ENCODE measurements around the gene DUS3L. TPM values are rescaled to one million over a fixed set of nuclear protein-coding genes. Genes with fewer than 3 reads are reported as not detected.
"Not testable (repeated sequence)": the region's sequence is repeated elsewhere in the genome, so short reads cannot be mapped to it uniquely, and the experiment has no call there.

DUS3L gene
- polyA plus RNA-seq, 4 donors = 19.5 to 33.1 (median 24.3) TPM

GRCh38 chr19:5780916-5781315, 10.0 kb downstream of the DUS3L start:
- DNase-seq (ENCODE audit: low read depth in 4 of 4, low spot score in 3 of 4) = not testable (repeated sequence)

DNA sequence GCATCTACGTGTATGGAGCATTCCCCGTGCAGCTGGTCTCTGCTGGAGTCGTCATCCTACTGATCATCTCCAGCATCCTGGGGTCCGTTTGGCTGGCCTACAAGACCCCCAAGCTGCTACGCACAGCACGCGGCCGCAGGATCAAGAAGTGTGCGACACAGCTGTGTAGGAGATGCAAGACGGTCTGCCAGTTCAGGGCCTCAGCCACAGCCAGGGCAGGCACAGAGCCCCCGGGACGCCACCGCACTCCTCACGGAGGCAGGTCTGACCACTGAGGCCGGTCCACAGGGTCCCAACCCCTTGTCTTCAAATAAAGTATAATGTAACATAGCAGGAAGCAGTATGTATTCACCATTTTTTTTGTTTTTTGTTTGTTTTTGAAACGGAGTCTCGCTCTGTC, 12.6 kb downstream of the DUS3L start:
- DNase-seq (ENCODE audit: low read depth in 4 of 4, low spot score in 3 of 4) = no peak

DNA sequence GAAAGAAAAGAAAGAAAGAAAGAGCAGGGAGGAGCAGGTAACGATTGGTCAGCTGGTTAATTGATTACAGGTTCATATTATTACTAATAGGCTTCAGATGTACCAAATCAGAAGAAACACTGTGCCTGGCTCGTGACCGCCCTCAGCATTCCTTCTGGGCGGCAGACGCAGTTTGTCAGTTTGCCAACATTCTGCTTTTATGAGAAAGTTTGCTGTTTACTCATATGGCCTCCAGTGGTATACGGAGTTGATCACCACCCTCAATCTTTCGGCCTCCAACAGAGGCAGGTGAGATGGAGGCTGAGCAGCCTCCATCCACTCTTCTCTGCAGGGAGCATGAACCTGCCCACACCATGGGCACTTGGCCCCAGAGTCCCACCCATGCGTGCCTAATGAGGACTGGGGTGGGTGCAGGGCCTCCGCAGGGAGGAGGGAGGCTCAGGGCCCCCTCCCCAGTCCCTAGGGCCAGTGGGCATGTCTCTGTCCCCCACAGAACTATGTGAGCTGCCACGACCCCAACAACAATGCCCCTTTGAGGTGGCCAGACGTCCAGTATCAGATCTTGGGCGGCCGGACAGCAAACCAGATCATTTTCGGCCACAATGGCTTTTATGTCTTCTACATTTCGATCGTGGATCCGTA, 15.2 kb downstream of the DUS3L start:
- no peak for DNase-seq (ENCODE audit: low read depth in 4 of 4, low spot score in 3 of 4)

GRCh38 chr19:5774921-5775320, 16.0 kb downstream of the DUS3L start:
- no peak for DNase-seq (ENCODE audit: low read depth in 4 of 4, low spot score in 3 of 4)

- DNase-seq (ENCODE audit: low read depth in 4 of 4, low spot score in 3 of 4) = no peak
Measured at GRCh38 chr19:5773276-5773675, 17.7 kb downstream of the DUS3L start.

DNA sequence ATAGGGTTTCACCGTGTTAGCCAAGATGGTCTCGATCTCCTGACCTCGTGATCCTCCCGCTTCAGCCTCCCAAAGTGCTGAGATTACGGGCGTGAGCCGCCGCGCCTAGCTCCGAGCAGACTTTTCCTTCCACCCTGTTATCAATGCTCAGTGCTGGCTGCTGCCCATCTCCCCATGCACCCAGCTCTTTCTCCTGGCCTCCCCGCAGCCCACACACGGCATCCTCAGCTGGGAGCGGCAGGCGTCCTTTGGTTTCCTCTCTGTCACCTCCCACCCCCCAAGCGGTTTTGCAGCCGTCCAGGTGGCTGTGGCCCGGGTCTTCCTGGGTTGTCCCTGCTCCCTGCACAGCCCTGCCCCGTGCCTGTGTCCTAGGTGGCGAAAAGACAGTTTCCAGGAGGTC, 18.5 kb downstream of the DUS3L start:
- DNase-seq (ENCODE audit: low read depth in 4 of 4, low spot score in 3 of 4) = no peak

DNA sequence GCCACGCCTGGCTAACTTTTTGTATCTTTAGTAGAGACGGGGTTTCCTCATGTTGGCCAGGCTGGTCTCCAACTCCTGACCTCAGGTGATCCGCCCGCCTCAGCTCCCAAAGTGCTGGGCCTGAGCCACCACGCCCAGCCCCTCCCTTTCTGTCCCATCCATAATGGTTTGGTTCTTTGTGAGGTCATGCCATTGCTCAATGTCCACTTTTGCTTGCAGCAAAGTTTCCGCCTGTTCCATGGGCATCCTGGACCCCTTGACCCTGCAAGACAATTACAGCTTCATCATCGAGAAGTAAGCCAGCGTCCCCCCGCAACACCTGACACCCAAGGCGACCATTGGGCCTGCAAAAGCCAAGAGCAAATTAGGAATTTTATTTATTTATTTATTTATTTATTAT, 23.0 kb downstream of the DUS3L start:
- no peak for DNase-seq (ENCODE audit: low read depth in 4 of 4, low spot score in 3 of 4)

GRCh38 chr19:5765220-5765619, 25.7 kb downstream of the DUS3L start:
- no peak for DNase-seq (ENCODE audit: low read depth in 4 of 4, low spot score in 3 of 4)

DNA sequence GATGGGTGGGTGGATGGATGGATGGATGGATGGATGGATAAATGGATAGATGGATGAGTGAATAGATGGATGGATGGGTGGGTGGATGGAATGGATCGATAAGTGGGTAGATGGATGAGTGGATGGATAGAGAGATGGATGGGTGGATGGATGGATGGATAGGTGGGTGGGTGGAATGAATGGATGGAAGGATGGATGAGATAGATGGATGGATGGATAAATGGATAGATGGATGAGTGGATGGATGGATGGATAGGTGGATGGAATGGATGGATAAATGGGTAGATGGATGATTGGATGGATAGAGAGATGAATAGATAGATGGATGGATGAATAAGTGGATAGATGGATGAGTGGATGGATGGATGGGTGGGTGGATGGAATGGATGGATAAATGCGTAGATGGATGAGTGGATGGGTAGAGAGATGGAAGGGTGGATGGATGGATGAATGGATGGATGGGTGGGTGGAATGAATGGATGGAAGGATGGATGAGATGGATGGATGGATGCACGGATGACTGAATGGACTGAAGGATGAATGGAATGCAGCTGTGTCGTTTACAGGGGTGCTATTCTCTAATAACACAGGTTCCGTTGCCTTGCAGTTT, 28.2 kb downstream of the DUS3L start:
- DNase-seq (ENCODE audit: low read depth in 4 of 4, low spot score in 3 of 4) = no peak

DNA sequence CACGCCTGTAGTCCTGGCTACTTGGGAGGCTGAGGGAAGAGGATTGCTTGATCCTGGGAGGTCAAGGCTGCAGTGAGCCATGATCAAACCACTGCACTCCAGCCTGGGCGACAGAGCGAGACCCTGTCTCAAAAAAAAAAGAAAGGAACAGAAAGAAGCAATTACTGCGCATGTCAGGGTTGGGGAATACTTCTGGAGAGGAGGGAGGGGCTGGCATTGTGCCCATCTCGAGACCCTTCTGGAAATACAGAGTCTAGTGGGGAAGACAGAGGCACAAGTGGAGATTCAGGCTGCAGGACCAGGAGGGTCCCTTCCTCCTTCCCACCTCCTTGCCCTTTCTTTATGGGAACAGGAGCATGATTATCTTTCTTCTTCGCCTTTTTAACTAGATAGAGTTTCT, 37.2 kb downstream of the DUS3L start:
- no peak for DNase-seq (ENCODE audit: low read depth in 4 of 4, low spot score in 3 of 4)

- no peak for DNase-seq (ENCODE audit: low read depth in 4 of 4, low spot score in 3 of 4)
Measured at GRCh38 chr19:5751709-5752108, 39.3 kb downstream of the DUS3L start.

DNA sequence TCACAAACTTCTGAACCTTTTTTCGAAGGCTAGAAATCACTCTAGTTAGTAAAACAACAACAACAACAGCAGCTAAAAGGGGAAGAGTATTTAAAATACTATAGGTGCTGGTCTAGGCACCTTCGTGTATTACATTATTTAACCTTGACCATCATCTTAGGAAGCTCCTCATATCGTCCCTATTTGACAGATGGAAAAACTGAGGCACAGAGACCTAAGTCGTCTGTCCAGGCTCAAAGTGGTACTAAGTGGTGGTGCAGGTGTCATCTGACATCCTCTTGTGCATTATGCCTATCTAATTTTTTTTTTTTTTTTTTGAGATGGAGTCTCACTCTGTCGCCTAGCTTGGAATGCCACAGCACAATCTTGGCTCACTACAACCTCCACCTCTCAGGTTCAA, 41.5 kb downstream of the DUS3L start:
- DNase-seq (ENCODE audit: low read depth in 4 of 4, low spot score in 3 of 4) = no peak

- DNase-seq (ENCODE audit: low read depth in 4 of 4, low spot score in 3 of 4) = not testable (repeated sequence)
Measured at GRCh38 chr19:5748920-5749319, 42.0 kb downstream of the DUS3L start.

GRCh38 chr19:5744999-5745398, 46.0 kb downstream of the DUS3L start:
- DNase-seq (ENCODE audit: low read depth in 4 of 4, low spot score in 3 of 4) = not testable (repeated sequence)

DNA sequence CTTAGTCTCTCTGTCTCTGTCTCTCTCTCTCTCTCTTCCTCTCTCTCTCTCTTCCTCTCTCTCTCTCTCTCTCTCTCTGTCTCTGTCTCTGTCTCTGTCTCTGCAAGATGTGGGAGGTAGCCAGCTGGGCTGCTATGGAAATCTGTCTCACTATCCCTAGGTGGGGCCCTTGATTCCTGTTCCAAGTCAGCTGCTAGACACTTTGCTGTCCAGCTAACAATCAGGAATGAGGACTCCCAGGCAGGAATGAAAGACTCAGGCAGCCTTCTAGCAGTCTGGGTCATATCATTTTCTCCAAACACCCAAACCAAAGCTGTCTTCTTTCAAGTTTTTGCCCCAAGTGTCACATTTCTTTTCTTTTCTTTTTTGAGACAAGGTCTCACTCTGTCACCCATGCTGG, 47.3 kb downstream of the DUS3L start:
- no peak for DNase-seq (ENCODE audit: low read depth in 4 of 4, low spot score in 3 of 4)

GRCh38 chr19:5742051-5742450, 48.9 kb downstream of the DUS3L start:
- no peak for DNase-seq (ENCODE audit: low read depth in 4 of 4, low spot score in 3 of 4)

DNA sequence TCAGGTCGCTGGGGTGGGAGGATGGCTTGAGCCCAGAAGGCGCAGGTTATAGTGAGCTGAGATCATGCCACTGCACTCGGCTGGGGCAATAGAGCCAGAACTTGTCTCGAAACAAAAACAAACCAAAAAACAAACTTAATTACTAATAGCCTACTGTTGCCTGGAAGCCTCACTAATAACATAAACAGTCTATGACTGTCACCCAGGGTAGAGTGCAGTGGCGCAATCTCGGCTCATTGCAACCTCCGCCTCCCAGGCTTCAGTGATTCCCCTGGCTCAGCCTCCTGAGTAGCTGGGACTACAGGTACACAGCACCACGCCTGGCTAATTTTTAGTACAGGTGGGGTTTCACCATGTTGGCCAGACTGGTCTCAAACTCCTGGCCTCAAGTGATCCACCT, 52.5 kb downstream of the DUS3L start:
- DNase-seq (ENCODE audit: low read depth in 4 of 4, low spot score in 3 of 4) = no peak

Other genes starting within 250 kb of the DUS3L start
- gene TINCR, start 223.2 kb downstream of the DUS3L start, polyA plus RNA-seq (ENCODE audit: insufficient read length in 4 of 4) = 1 to 10 TPM in 1 of 4 donors, under 1 TPM in 3; 0.18 to 1.1 (median 0.55) TPM
- 10 to 100 TPM; 66.0 to 88.8 (median 67.8) TPM for gene SAFB2, start 168.4 kb downstream of the DUS3L start, polyA plus RNA-seq (ENCODE audit: insufficient read length in 4 of 4)
- gene SAFB, start 168.1 kb downstream of the DUS3L start, polyA plus RNA-seq (ENCODE audit: insufficient read length in 4 of 4) = 100 to 1,000 TPM; 135 to 176 (median 154) TPM
- gene MICOS13, start 110.6 kb downstream of the DUS3L start, polyA plus RNA-seq (ENCODE audit: insufficient read length in 4 of 4) = 10 to 100 TPM; 34.0 to 57.9 (median 38.4) TPM
- 10 to 100 TPM in 1 of 4 donors, 1 to 10 TPM in 3; 9.1 to 13.2 (median 9.7) TPM for gene HSD11B1L, start 110.1 kb downstream of the DUS3L start, polyA plus RNA-seq (ENCODE audit: insufficient read length in 4 of 4)
- 100 to 1,000 TPM; 518 to 872 (median 555) TPM for gene RPL36, start 100.9 kb downstream of the DUS3L start, polyA plus RNA-seq (ENCODE audit: insufficient read length in 4 of 4)
- 10 to 100 TPM; 45.2 to 66.4 (median 50.1) TPM for gene LONP1, start 71.0 kb downstream of the DUS3L start, polyA plus RNA-seq (ENCODE audit: insufficient read length in 4 of 4)
- gene CATSPERD, start 70.5 kb downstream of the DUS3L start, polyA plus RNA-seq (ENCODE audit: insufficient read length in 4 of 4) = under 1 TPM in 1 of 4 donors, not detected in 3; 0.08 TPM
- gene PRR22, start 6.4 kb downstream of the DUS3L start, polyA plus RNA-seq (ENCODE audit: insufficient read length in 4 of 4) = 1 to 10 TPM; 1.7 to 4.5 (median 3.1) TPM
- gene NRTN, start 13.9 kb upstream of the DUS3L start, polyA plus RNA-seq (ENCODE audit: insufficient read length in 4 of 4) = 1 to 10 TPM; 2.2 to 4.2 (median 2.6) TPM
- gene FUT6, start 48.5 kb upstream of the DUS3L start, polyA plus RNA-seq (ENCODE audit: insufficient read length in 4 of 4) = 10 to 100 TPM in 3 of 4 donors, 1 to 10 TPM in 1; 6.9 to 14.2 (median 10.8) TPM
- under 1 TPM; 0.25 to 0.70 (median 0.52) TPM for gene FUT3, start 60.3 kb upstream of the DUS3L start, polyA plus RNA-seq (ENCODE audit: insufficient read length in 4 of 4)
- under 1 TPM in 1 of 4 donors, not detected in 3; 0.04 TPM for gene FUT5, start 79.4 kb upstream of the DUS3L start, polyA plus RNA-seq (ENCODE audit: insufficient read length in 4 of 4)
- gene NDUFA11, start 112.6 kb upstream of the DUS3L start, polyA plus RNA-seq (ENCODE audit: insufficient read length in 4 of 4) = 100 to 1,000 TPM; 146 to 245 (median 156) TPM
- 1 to 10 TPM; 5.1 to 6.7 (median 5.9) TPM for gene VMAC, start 113.7 kb upstream of the DUS3L start, polyA plus RNA-seq (ENCODE audit: insufficient read length in 4 of 4)
- 10 to 100 TPM; 23.3 to 44.2 (median 29.1) TPM for gene CAPS, start 123.1 kb upstream of the DUS3L start, polyA plus RNA-seq (ENCODE audit: insufficient read length in 4 of 4)
- 10 to 100 TPM; 71.9 to 79.8 (median 75.2) TPM for gene RANBP3, start 187.0 kb upstream of the DUS3L start, polyA plus RNA-seq (ENCODE audit: insufficient read length in 4 of 4)